Lung (tissue), 12 donors: ENCODE measurements around the gene KRTAP10-7. TPM values are rescaled to one million over a fixed set of nuclear protein-coding genes. Genes with fewer than 3 reads are reported as not detected.
"Not testable (repeated sequence)": the region's sequence is repeated elsewhere in the genome, so short reads cannot be mapped to it uniquely, and the experiment has no call there.

Source experiments
- ATAC-seq: fragments of 200-7000 bp; cut with Tn5 transposase; one replicate; pipeline ENCODE4 v1.9.1; 2020; ENCODE audit warnings: moderate number of reproducible peaks; ENCODE audit not compliant: insufficient read depth, low FRiP score
- DNase-seq, 3 donors: peaks; one replicate each; pipeline ENCODE4 v3.0.0-alpha.2; 2013 to 2017
- H3K27ac ChIP-seq, 2 donors: one replicate each; pipeline ENCODE4 v1.5.1; 2013; ENCODE audit warnings: mild to moderate bottlenecking in 2 of 2, moderate library complexity in 2 of 2, control low read depth in 1 of 2, inconsistent platforms in 1 of 2, low read depth in 1 of 2, low read length in 1 of 2
- H3K27me3 ChIP-seq, 3 donors: one replicate each; pipeline ENCODE4 v1.5.1; 2013; ENCODE audit warnings: low read length in 2 of 3; ENCODE audit not compliant: control insufficient read depth in 3 of 3, insufficient read depth in 3 of 3
- H3K36me3 ChIP-seq, 4 donors: one replicate each; pipeline ENCODE4 v1.5.1; 2013; ENCODE audit warnings: low read length in 4 of 4, mild to moderate bottlenecking in 1 of 4, moderate library complexity in 1 of 4; ENCODE audit not compliant: control insufficient read depth in 4 of 4, insufficient read depth in 4 of 4
- H3K4me1 ChIP-seq, 5 donors: one replicate each; pipeline ENCODE4 v1.5.1; 2013; ENCODE audit warnings: low read length in 5 of 5, mild to moderate bottlenecking in 2 of 5, moderate library complexity in 1 of 5; ENCODE audit not compliant: control insufficient read depth in 5 of 5, insufficient read depth in 5 of 5
- H3K4me3 ChIP-seq: one replicate; pipeline ENCODE4 v1.5.1; 2013; ENCODE audit warnings: mild to moderate bottlenecking, control low read depth, moderate library complexity
- H3K9ac ChIP-seq, 2 donors: one replicate each; pipeline ENCODE4 v1.5.1; 2013; ENCODE audit warnings: low read length in 2 of 2, control low read depth in 1 of 2; ENCODE audit not compliant: insufficient read depth in 1 of 2
- H3K9me3 ChIP-seq, 4 donors: one replicate each; pipeline ENCODE4 v1.5.1; 2013; ENCODE audit warnings: low read length in 3 of 4, mild to moderate bottlenecking in 1 of 4, moderate library complexity in 1 of 4; ENCODE audit not compliant: control insufficient read depth in 4 of 4, insufficient read depth in 3 of 4
- CTCF ChIP-seq: IDR thresholded peaks from 2 replicates; pipeline ENCODE4 v1.5.1; 2012; ENCODE audit warnings: mild to moderate bottlenecking; ENCODE audit errors: control extremely low read depth, extremely low read depth
- WGBS, 2 donors: extraction: QIAGEN DNeasy Blood & Tissue Kit; methylation state at CpG; one replicate each; pipeline ENCODE4 v1.1.7; 2013; 5-methylcytosine and 5-hydroxymethylcytosine counted together
- polyA plus RNA-seq, 2 donors: library from polyadenylated mRNA; stranded (reverse); fragments of 200-250 nt; gene quantifications; one replicate each; pipeline ENCODE4 v1.2.1, GENCODE V29; 2013
- total RNA-seq, 2 donors: library from RNA; depleted of rRNA in 1 of 2; stranded (reverse); fragments of >200 nt in 1 of 2; gene quantifications; one replicate each; pipeline ENCODE4 v1.2.1, GENCODE V29; 2014 to 2021
- donor health status: control.
- donor health status: control.
- donor health status: Bipolar disorder and iron deficiency.
- donor health status: healthy.
- donor health status: DM: yes; HTN: yes; CAD: no.

The KRTAP10-7 gene
- total and polyA plus RNA-seq, 4 donors: not detected

DNA sequence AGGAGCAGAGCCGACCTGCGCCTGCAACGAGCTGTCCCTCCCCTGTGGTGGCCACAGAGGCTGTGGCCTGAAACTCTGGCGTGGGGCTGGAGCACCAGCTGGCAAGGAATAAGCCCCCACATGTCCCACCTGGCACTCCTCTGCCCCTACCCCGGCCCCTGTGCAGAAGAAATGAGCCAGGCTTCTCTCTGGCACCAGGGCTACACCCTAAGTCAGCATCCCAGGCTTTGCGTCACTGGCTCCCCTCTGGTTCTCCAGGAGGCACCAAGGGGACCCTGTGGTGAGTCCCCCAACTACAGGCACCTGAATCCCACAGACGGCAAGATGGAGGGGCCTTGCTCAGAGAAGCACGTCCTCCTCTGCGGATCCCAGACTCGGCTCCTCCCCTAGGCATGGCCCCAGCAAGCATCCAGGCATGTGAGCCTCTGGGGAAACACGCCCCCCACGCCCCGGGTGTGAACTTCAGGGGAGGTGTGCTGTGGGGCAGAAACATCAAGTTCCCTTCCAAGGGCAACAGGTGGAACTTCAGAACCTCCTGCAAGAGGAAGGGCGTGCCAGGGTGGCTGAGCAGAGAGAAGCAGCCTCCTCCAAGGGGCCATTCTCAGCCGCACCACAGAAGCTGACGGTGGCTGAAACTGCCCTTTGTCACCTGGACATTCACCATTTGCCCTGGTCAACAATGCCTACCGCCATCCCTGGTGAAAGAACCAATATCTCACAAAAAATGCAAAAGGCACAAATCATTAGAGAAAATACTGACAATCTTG, 2.9 kb downstream of the KRTAP10-7 start:
- peaks cover 0 to 3% (median 0%) of the 10 kb centered on the region in 4 donors for H3K9me3 ChIP-seq
- H3K4me3 ChIP-seq: no peak overlapping the region
- no peak for DNase-seq
- H3K9ac ChIP-seq: no peak overlapping the region
- H3K4me1 ChIP-seq: no peaks in the 10 kb centered on the region
- no peak overlapping the region for H3K27ac ChIP-seq
- H3K36me3 ChIP-seq: no peaks in the 10 kb centered on the region
- H3K27me3 ChIP-seq: no peaks in the 10 kb centered on the region
- ATAC-seq: no peak
- WGBS, 2 donors: 57 to 70% methylated on average over 17 of the region's 17 CpGs
- no peak for TF ChIP-seq CTCF

GRCh38 chr21:44603911-44604310, 3.5 kb downstream of the KRTAP10-7 start:
- DNase-seq (no peak), ATAC-seq (no peak)
- 87 to 91% methylated on average over 8 of the region's 8 CpGs for WGBS, 2 donors
- no peak overlapping the region for H3K4me3 ChIP-seq
- H3K36me3 ChIP-seq: no peaks in the 10 kb centered on the region
- H3K27ac ChIP-seq: no peak overlapping the region
- H3K27me3 ChIP-seq: no peaks in the 10 kb centered on the region
- no peak for TF ChIP-seq CTCF
- no peak overlapping the region for H3K9ac ChIP-seq
- H3K9me3 ChIP-seq: peaks cover 0 to 3% (median under 1%) of the 10 kb centered on the region in 4 donors
- no peaks in the 10 kb centered on the region for H3K4me1 ChIP-seq

GRCh38 chr21:44606495-44606894, 6.1 kb downstream of the KRTAP10-7 start:
- Histone ChIP-seq H3K4me1 (no peaks in the 10 kb centered on the region), H3K9me3 (peaks cover 0 to 10% (median 3%) of the 10 kb centered on the region in 4 donors), H3K27ac (no peak overlapping the region), H3K27me3 (no peaks in the 10 kb centered on the region), H3K36me3 (no peaks in the 10 kb centered on the region), H3K9ac (no peak overlapping the region), H3K4me3 (no peak overlapping the region)
- TF ChIP-seq CTCF: no peak
- no peak for ATAC-seq
- WGBS, 2 donors: 78 to 88% methylated on average over 4 of the region's 4 CpGs
- DNase-seq: no peak

- no peaks in the 10 kb centered on the region for H3K27me3 ChIP-seq
- DNase-seq (no peak), ATAC-seq (no peak)
- TF ChIP-seq CTCF: no peak
- H3K9me3 ChIP-seq: peaks cover 0 to 20% (median 3%) of the 10 kb centered on the region in 4 donors
- H3K4me3 ChIP-seq: no peak overlapping the region
- no peaks in the 10 kb centered on the region for H3K36me3 ChIP-seq
- no peak overlapping the region for H3K27ac ChIP-seq
- H3K4me1 ChIP-seq: no peaks in the 10 kb centered on the region
- H3K9ac ChIP-seq: no peak overlapping the region
Measured at GRCh38 chr21:44609193-44609592, 8.8 kb downstream of the KRTAP10-7 start.

GRCh38 chr21:44610157-44610843, 9.9 kb downstream of the KRTAP10-7 start:
- 92 to 96% methylated on average over 7 of the region's 7 CpGs for WGBS, 2 donors

More at GRCh38 chr21:44610157-44610843, 9.9 kb downstream of the KRTAP10-7 start:
- H3K27ac ChIP-seq, ATAC-seq, DNase-seq, H3K27me3 ChIP-seq, H3K4me1 ChIP-seq, H3K4me3 ChIP-seq, H3K9ac ChIP-seq, H3K36me3 ChIP-seq: not testable (repeated sequence)
- H3K9me3 ChIP-seq: peaks cover 0 to 20% (median 3%) of the 10 kb centered on the region in 4 donors
